ENCODE results near the gene EPB41. TPM values are rescaled to one million over a fixed set of nuclear protein-coding genes. Genes with fewer than 3 reads are reported as not detected.

The EPB41 gene
- total and polyA plus RNA-seq, 2 of the 8 experiments (the other 6 are each of a cell fraction or from before 2014, with no cell fraction given): 36.7 to 109 TPM

DNA sequence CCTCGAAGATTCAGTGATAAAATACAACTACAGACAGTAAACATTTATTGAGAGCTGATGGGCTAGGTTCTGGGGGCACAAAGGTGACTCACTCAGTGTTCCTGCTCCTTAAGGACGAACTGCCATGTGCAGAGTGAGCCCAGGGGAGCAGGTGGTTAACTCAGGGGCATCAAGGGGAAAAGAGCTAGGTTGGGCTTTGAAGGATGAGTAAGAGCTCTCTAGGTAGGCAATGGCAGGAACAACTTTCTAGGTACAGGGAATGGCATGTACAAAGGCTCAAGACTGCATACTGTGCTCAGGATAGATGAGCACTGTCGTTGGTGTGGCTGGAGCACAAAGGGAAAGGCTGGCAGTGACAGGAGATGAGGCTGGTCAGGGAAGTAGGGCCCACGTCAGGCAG is 16.6 kb upstream of the EPB41 start:
- Histone ChIP-seq H3K4me1 (replicated peaks in 1 of 4; ENCODE audit: control insufficient read depth in 3 of 4, insufficient read depth in 4 of 4, low read length in 3 of 4) (peaks cover 0 to 3% (median 1%) of the 10 kb centered on the region in 4 experiments; a peak in 2 of 7 replicates), H4K8ac (ENCODE audit: extremely low read depth, insufficient read depth, low read length) (no peak overlapping the region), H3K18ac (ENCODE audit: extremely low read depth, low read length) (no peak overlapping the region), H3K79me1 (ENCODE audit: low read depth, low read length) (no peaks in the 10 kb centered on the region), H2AK5ac (ENCODE audit: low read depth, low read length) (no peak overlapping the region), H2BK20ac (ENCODE audit: low read length) (no peak overlapping the region), H2AFZ (ENCODE audit: low read length) (no peak overlapping the region), H3K14ac (ENCODE audit: insufficient read length) (no peak overlapping the region), H4K5ac (ENCODE audit: insufficient read length, low read depth, low read length) (no peak overlapping the region), H2BK15ac (ENCODE audit: low read length) (no peak overlapping the region), H3K79me2 (ENCODE audit: control insufficient read depth in 1 of 2, insufficient read depth in 2 of 2, low read length in 2 of 2) (no peaks in the 10 kb centered on the region), H3K4me2 (ENCODE audit: insufficient read depth in 1 of 2, low read depth in 2 of 2, low read length in 2 of 2) (no peak overlapping the region), H3K23ac (ENCODE audit: insufficient read length) (no peak overlapping the region), H3K9me3 (ENCODE audit: insufficient read depth in 2 of 2, low read depth in 1 of 2, low read length in 1 of 2) (no peaks in the 10 kb centered on the region), H3K9ac (replicated peaks in 1 of 4; ENCODE audit: extremely low read depth in 1 of 4, low read depth in 3 of 4, low read length in 3 of 4) (no peak overlapping the region), H3K27ac (ENCODE audit: low read depth, low read length) (no peak overlapping the region), H4K91ac (replicated peaks; ENCODE audit: insufficient read length, low read length) (no peak overlapping the region), H2BK5ac (ENCODE audit: low read depth, low read length) (no peak overlapping the region), H3K4ac (replicated peaks; ENCODE audit: insufficient read length, low read depth, low read length) (no peak overlapping the region), H3K27me3 (replicated peaks in 1 of 4; ENCODE audit: control insufficient read depth in 3 of 4, extremely low read depth in 1 of 4, insufficient read depth in 3 of 4, low read length in 3 of 4) (no peaks in the 10 kb centered on the region), H4K20me1 (replicated peaks in 1 of 2; ENCODE audit: control insufficient read depth in 1 of 2, insufficient read depth in 2 of 2, low read length in 2 of 2) (no peaks in the 10 kb centered on the region), H3K36me3 (ENCODE audit: control insufficient read depth in 2 of 4, insufficient read depth in 4 of 4, low read length in 3 of 4) (no peaks in the 10 kb centered on the region), H3K4me3 (ENCODE audit: extremely low read depth in 1 of 4, insufficient read depth in 2 of 4, low read depth in 3 of 4, low read length in 4 of 4) (no peak overlapping the region), H3K56ac (replicated peaks; ENCODE audit: insufficient read length, low read depth, low read length) (no peak overlapping the region), H3K23me2 (ENCODE audit: low read depth, low read length) (no peaks in the 10 kb centered on the region), H2BK120ac (replicated peaks; ENCODE audit: low read depth, low read length) (no peak overlapping the region), H2BK12ac (ENCODE audit: low read depth, low read length) (no peak overlapping the region)
- no peak for DNase-seq (ENCODE audit: low read depth in 1 of 2, low spot score in 2 of 2)
- no peak for FAIRE-seq
- 83% methylated on average over 3 of the region's 4 CpGs; no CpG with 5 or more reads in 1 of the 2 experiments for WGBS, 2 experiments (ENCODE audit: extremely low coverage in 1 of 2, insufficient coverage in 1 of 2, insufficient read length in 1 of 2, insufficient replicate concordance in 2 of 2, low coverage in 1 of 2, low lambda C conversion rate in 2 of 2, missing lambda C conversion rate in 1 of 2)
- CTCF ChIA-PET (ENCODE audit: partially characterized antibody): interaction anchor here (0.8 to 12.1 kb wide), 4 partner anchors 10 to 135 kb away, joined by 3 to 130 read pairs (median 6); partner anchors contain the start of gene EPB41
- POLR2A ChIA-PET (ENCODE audit: partially characterized antibody): interaction anchor here (1.1 to 1.9 kb wide), 4 partner anchors 9 to 249 kb away, joined by 4 to 5 read pairs (median 4); partner anchors contain the start of genes EPB41 and RNU11
- TF ChIP-seq CBX8 (IDR thresholded peaks at IDR 0.05; ENCODE audit: borderline replicate concordance, low read depth, low read length): no peak
- TF ChIP-seq PHF8 (conservative IDR thresholded peaks at IDR 0.05; ENCODE audit: low read depth, low read length): no peak
- no peak for TF ChIP-seq MAFK (IDR thresholded peaks at IDR 0.05; ENCODE audit: low read depth, low read length)
- no peak for TF ChIP-seq SP4 (IDR thresholded peaks at IDR 0.05; ENCODE audit: low read length)
- TF ChIP-seq HDAC6 (IDR thresholded peaks at IDR 0.05; ENCODE audit: low read depth, low read length): no peak
- TF ChIP-seq GABPA (IDR thresholded peaks at IDR 0.05; ENCODE audit: borderline replicate concordance, insufficient read depth, low read length): no peak
- no peak for TF ChIP-seq POLR2A (IDR thresholded peaks at IDR 0.05; ENCODE audit: control extremely low read depth in 1 of 2, low read depth in 2 of 2, low read length in 2 of 2)
- no peak for TF ChIP-seq TAF7 (optimal IDR thresholded peaks at IDR 0.05; ENCODE audit: borderline replicate concordance, low read depth, low read length)
- no peak for TF ChIP-seq JUND (IDR thresholded peaks at IDR 0.05; ENCODE audit: low read length)
- no peak for TF ChIP-seq KDM1A (IDR thresholded peaks at IDR 0.05; ENCODE audit: borderline replicate concordance, low read length)
